NT2/D1 (cell line): ENCODE data around the gene PCCB.
"Not testable (repeated sequence)": the region's sequence is repeated elsewhere in the genome, so short reads cannot be mapped to it uniquely, and the experiment has no call there.

Experiments
- DNase-seq: peaks from one replicate; pipeline ENCODE4 v3.0.0-alpha.2; 2011; ENCODE audit warnings: low read depth, low spot score
- H3K27me3 ChIP-seq: 2 replicates; pipeline ENCODE4 v1.6.0; 2011; ENCODE audit warnings: mild to moderate bottlenecking; ENCODE audit not compliant: insufficient read length, insufficient read depth
- H3K36me3 ChIP-seq: 2 replicates; pipeline ENCODE4 v1.6.1; 2011; ENCODE audit warnings: mild to moderate bottlenecking, low read length, mixed read lengths; ENCODE audit not compliant: insufficient read depth, insufficient read length
- H3K4me1 ChIP-seq: 2 replicates; pipeline ENCODE4 v1.5.1; 2011; ENCODE audit not compliant: insufficient read depth, insufficient read length
- H3K4me3 ChIP-seq: 2 replicates; pipeline ENCODE4 v1.5.1; 2011; ENCODE audit warnings: low read depth; ENCODE audit not compliant: insufficient read length
- H3K9ac ChIP-seq: 2 replicates; pipeline ENCODE4 v1.6.0; 2011; ENCODE audit warnings: low read depth; ENCODE audit not compliant: insufficient read length
- H3K9me3 ChIP-seq: 2 replicates; pipeline ENCODE4 v1.5.1; 2011; ENCODE audit warnings: mild to moderate bottlenecking, low read length; ENCODE audit not compliant: insufficient read depth
- SUZ12 ChIP-seq: IDR thresholded peaks from 2 replicates; pipeline ENCODE4 v1.6.1; 2011; ENCODE audit not compliant: insufficient read length, insufficient read depth; ENCODE audit errors: extremely low read depth
- YY1 ChIP-seq: IDR thresholded peaks from 2 replicates; pipeline ENCODE4 v1.6.1; 2011; ENCODE audit not compliant: insufficient read length, insufficient read depth
- ZNF274 ChIP-seq: IDR thresholded peaks from 2 replicates; pipeline ENCODE4 v1.6.1; 2011; ENCODE audit warnings: mild to moderate bottlenecking, low read depth, low read length

The PCCB gene

DNA sequence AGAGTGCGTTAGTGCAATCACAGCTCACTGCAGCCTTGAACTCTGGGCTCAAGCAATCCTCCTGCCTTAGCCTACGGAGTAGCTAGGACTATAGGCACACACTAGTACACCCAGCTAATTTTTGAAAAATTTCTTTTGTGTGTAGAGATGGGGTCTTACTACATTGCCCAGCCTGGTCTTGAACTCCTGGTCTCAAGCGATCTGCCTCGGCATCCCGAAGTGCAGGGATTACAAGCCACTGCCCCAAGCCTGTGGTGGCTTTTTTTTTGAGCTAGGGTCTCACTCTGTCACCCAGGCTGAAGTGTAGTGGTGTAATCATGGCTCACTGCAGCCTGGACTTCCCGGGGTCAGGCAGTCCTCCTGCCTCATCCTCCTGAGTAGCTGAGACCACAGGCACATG lies 17.1 kb downstream of the PCCB start:
- DNase-seq = no peak
- H3K9ac ChIP-seq = no peak overlapping the region
- no peaks in the 10 kb centered on the region for H3K4me1 ChIP-seq
- TF ChIP-seq SUZ12 (no peak), YY1 (no peak), ZNF274 (no peak)
- no peak overlapping the region for H3K4me3 ChIP-seq
- H3K9me3 ChIP-seq = no peaks in the 10 kb centered on the region
- H3K36me3 ChIP-seq = peaks cover 24% of the 10 kb centered on the region
- H3K27me3 ChIP-seq = no peaks in the 10 kb centered on the region

DNA sequence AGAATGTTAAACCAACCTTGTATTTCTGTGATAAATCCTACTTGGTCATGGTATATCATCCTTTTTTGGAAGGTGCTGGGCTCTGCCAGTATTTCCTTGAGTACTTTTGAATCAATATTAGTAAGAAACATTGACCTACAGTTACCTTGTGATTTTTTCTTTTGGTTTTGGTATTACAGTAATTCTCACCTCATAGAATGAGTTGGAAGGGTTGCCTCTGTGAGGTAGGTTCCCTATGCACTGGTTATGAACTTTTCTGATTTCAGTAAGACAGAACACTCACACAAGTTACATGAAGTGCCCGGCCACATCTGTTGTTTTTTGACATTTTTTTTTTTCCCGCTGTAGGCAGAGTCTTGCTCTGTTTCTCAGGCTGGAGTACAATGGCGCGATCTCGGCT lies 20.0 kb downstream of the PCCB start:
- DNase-seq = no peak
- Histone ChIP-seq H3K4me3 (no peak overlapping the region), H3K9ac (no peak overlapping the region), H3K4me1 (no peaks in the 10 kb centered on the region), H3K27me3 (no peaks in the 10 kb centered on the region), H3K36me3 (peaks cover 9% of the 10 kb centered on the region), H3K9me3 (no peaks in the 10 kb centered on the region)
- no peak for TF ChIP-seq SUZ12
- TF ChIP-seq YY1 = no peak
- TF ChIP-seq ZNF274 = no peak

DNA sequence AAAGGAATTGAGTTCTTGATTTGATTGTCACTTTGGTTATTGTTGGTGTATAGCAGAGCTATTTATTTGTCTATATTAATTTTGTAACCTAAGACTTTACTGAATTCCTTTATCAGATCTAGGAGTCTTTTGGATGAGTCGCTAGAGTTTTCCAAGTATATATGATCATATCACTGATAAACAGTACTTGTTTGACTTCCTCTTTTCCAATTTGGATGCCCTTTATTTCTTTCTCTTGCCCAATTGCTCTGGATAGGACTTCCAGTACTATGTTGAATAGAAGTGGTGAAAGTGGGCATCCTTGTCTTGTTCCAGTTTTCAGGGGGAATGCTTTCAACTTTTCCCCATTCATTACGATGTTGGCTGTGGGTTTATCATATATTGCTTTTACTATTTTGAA lies 21.5 kb downstream of the PCCB start:
- H3K36me3 ChIP-seq, H3K4me3 ChIP-seq, H3K9me3 ChIP-seq, H3K4me1 ChIP-seq, H3K9ac ChIP-seq, H3K27me3 ChIP-seq, DNase-seq: not testable (repeated sequence)

DNA sequence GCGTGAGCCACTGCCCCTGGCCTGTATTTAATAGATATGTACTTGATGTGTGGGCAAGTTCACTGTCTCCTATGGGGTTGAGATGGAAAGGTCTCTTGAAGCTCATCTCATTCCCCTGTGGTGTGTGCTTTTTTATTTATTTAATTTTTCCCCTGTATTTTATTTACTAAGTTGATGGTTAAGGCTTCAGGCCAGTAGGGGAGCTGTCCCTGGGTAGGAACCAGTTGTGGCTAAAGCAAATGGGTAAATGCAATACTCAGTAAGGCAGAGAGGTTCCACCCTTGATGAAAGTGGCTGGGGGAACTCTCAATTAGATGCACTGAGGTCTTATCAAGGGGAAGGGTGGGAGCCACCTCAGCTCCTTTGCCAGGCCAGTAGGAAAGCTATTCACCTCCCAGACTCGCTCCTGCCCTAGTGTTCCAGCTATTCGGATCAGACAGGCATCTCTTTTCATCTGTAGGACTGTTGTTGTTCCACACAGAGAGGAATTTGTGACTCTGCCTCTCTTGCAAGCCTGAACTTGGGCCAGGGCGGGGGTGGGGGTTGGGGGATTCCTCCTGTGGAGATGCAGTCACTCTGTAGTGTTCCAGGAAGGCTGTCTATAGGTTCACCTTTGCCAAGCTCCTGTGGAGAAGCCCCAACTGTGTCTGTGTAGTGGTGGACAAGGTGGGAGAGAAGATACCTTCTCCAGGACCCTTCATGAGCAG lies 26.1 kb downstream of the PCCB start:
- H3K9ac ChIP-seq = no peak overlapping the region
- H3K27me3 ChIP-seq = no peaks in the 10 kb centered on the region
- H3K4me3 ChIP-seq = no peak overlapping the region
- no peak for DNase-seq
- peaks cover 10% of the 10 kb centered on the region for H3K36me3 ChIP-seq
- peaks cover 10% of the 10 kb centered on the region for H3K4me1 ChIP-seq
- no peak for TF ChIP-seq ZNF274
- peaks cover 21% of the 10 kb centered on the region for H3K9me3 ChIP-seq

DNA sequence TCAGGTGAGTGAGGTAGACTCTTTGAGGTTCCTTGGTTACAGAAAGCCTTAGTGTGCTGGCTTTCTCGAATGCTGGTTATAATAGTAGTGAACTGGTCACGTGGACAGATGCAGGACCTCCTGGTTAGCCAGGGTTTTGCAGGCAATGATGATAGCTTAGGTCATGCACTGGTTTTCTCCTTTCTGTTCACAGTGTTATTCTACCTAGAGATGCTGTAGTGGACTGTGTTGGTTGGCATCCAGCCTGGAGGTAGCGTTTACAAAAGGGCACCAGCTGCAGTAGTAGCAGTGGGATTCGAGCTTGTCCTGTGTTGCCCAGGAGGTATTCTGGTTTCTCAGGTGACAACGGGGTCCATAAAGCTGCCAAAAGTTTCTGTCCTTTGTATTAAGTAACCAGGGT lies 27.0 kb downstream of the PCCB start:
- TF ChIP-seq YY1 (no peak), SUZ12 (no peak), ZNF274 (no peak)
- Histone ChIP-seq H3K27me3 (no peaks in the 10 kb centered on the region), H3K9ac (peak overlapping the region; percentile 39), H3K4me3 (no peak overlapping the region), H3K4me1 (peaks cover 10% of the 10 kb centered on the region), H3K36me3 (peaks cover 10% of the 10 kb centered on the region), H3K9me3 (peaks cover 21% of the 10 kb centered on the region)
- DNase-seq = no peak

DNA sequence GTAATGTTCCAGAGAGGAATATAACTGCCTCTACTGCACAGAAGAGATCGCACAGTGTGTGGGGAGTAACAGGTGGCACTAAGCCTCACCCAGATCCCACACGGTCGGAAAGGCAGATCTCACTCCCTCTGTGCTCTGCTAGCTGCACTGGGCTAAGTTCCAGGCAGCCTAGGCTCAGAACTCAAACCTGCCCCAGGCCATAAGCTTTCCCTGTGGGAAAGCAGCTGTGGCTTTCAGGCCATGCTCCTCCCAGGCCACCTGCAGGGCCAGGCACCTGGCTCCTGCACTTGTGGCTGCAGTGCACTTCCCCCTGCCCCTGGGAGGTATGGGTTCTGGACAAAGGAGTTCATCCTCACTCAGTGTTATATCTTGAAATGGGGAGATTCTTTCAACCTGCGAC lies 27.5 kb downstream of the PCCB start:
- Histone ChIP-seq H3K4me3 (no peak overlapping the region), H3K9me3 (peaks cover 21% of the 10 kb centered on the region), H3K36me3 (peaks cover 10% of the 10 kb centered on the region), H3K9ac (no peak overlapping the region), H3K4me1 (peaks cover 10% of the 10 kb centered on the region), H3K27me3 (no peaks in the 10 kb centered on the region)
- TF ChIP-seq ZNF274 (no peak), YY1 (no peak), SUZ12 (no peak)
- DNase-seq = peak; percentile 63

DNA sequence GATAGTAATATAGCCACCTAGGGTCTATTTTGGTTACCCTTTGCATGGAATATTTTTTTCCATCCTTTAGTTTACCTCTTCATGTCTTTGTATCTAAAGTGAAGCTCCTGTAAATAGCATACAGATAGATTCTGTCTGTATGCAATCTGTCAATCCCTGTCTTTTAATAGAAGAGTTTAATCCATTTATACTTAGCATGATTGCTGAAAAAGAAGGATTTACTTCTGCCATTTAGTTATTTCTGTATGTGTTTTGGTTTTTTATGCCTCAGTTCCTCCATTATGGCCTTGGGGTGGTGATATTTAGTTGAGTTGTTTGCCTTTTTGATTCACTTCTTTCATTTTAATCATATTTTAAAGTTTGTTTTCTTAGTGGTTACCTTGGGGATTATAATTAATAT lies 29.0 kb downstream of the PCCB start:
- no peak overlapping the region for H3K9ac ChIP-seq
- TF ChIP-seq SUZ12 (no peak), ZNF274 (no peak), YY1 (no peak)
- peaks cover 10% of the 10 kb centered on the region for H3K4me1 ChIP-seq
- no peak for DNase-seq
- no peaks in the 10 kb centered on the region for H3K27me3 ChIP-seq
- H3K9me3 ChIP-seq = peaks cover 21% of the 10 kb centered on the region
- no peak overlapping the region for H3K4me3 ChIP-seq
- H3K36me3 ChIP-seq = peaks cover 16% of the 10 kb centered on the region

DNA sequence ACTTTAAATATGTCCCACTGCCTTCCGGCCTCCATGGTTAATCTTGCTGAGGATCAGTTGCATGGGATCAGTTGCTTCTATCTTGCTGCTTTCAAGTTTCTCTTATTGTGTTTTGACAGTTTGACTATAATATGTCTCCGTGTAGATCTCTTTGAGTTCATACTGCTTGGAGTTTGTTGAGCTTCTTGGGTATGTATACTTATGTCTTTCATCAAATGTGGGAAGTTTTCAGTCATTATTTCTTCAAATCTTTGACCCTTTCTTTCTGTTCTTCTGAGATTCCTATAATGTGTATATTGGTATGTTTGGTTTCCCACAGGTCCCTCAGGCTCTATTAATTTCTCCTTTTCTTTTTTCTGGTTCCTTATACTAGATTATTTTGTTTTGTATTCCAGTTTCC lies 30.8 kb downstream of the PCCB start:
- Histone ChIP-seq H3K4me3 (no peak overlapping the region), H3K9me3 (peaks cover 21% of the 10 kb centered on the region), H3K36me3 (peaks cover 32% of the 10 kb centered on the region), H3K27me3 (no peaks in the 10 kb centered on the region), H3K9ac (no peak overlapping the region), H3K4me1 (peaks cover 10% of the 10 kb centered on the region)
- DNase-seq = no peak
- no peak for TF ChIP-seq ZNF274
- no peak for TF ChIP-seq YY1
- TF ChIP-seq SUZ12 = no peak
